Measurements from ENCODE around the gene MYL3.

The MYL3 gene

DNA sequence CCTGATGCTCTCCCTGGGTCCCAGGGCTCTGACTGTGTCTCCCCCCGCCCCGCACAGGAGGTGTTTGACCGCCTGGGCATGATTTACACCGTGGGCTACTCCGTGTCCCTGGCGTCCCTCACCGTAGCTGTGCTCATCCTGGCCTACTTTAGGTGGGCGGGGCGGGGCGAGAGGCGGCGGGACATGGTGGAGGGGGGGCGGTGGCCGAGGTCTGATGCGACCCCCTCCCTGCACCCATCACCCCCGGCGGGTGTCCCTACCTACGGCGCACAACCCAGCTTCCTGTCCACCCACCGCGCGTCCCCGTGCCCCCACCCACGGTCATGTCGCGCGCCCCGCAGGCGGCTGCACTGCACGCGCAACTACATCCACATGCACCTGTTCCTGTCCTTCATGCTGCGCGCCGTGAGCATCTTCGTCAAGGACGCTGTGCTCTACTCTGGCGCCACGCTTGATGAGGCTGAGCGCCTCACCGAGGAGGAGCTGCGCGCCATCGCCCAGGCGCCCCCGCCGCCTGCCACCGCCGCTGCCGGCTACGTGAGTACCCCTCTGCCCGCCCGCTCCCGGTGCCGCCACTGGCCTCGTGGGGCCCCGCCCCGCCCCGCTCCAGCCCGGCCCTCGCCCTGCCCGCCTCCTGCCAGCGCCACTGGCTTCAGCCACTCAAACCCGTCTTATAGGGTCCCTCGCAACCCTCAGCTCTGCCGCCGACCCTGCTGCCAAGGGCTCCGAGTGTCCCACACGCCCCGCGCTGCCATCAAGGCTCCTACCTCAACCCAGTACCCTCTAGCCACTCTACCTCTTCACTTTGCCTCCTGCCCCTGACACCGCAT is 35.3 kb upstream of the MYL3 start:
- Histone ChIP-seq H3K36me3 (ENCODE audit: control insufficient read depth, insufficient read depth, low read length, severe bottlenecking) (no peaks in the 10 kb centered on the region), H3K27me3 (replicated peaks; ENCODE audit: control insufficient read depth, insufficient read depth, low read length) (no peaks in the 10 kb centered on the region), H3K4me3 (ENCODE audit: low read length) (no peak overlapping the region), H3K9ac (ENCODE audit: low read length) (no peak overlapping the region), H3K4me1 (ENCODE audit: control insufficient read depth, insufficient read depth, low read length) (peaks cover 3% of the 10 kb centered on the region), H3K9me3 (ENCODE audit: control insufficient read depth, low read length) (no peaks in the 10 kb centered on the region)
- peak; percentile 13 for DNase-seq (ENCODE audit: low read depth)

GRCh38 chr3:46897829-46898320 is 34.6 kb upstream of the MYL3 start:
- DNase-seq (ENCODE audit: low read depth): no peak
- no peaks in the 10 kb centered on the region for H3K36me3 ChIP-seq (ENCODE audit: control insufficient read depth, insufficient read depth, low read length, severe bottlenecking)
- no peaks in the 10 kb centered on the region for H3K27me3 ChIP-seq (replicated peaks; ENCODE audit: control insufficient read depth, insufficient read depth, low read length)
- no peak overlapping the region for H3K9ac ChIP-seq (ENCODE audit: low read length)
- no peaks in the 10 kb centered on the region for H3K9me3 ChIP-seq (ENCODE audit: control insufficient read depth, low read length)
- H3K4me3 ChIP-seq (ENCODE audit: low read length): no peak overlapping the region
- peaks cover 9% of the 10 kb centered on the region for H3K4me1 ChIP-seq (ENCODE audit: control insufficient read depth, insufficient read depth, low read length)

DNA sequence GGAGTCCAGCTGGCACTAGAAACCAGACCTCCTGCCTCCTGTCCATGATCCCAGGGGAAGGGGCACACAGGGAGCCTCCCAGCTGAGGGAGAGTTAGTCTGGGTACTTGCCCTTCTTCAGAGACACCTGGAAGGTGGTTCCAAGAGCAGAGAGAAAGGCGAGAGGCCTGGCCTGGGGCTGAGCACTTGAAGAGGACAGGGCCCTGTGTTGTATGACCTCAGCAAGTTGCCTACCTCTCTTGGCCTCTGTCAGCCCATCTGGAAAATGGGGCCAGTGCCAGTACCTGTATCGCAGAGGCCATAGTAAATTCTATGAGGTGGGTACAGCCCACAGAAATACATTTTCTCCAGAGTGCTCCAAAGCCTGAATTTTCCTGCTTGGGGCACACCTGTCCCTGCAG is 33.8 kb upstream of the MYL3 start:
- Histone ChIP-seq H3K4me3 (ENCODE audit: low read length) (no peak overlapping the region), H3K36me3 (ENCODE audit: control insufficient read depth, insufficient read depth, low read length, severe bottlenecking) (no peaks in the 10 kb centered on the region), H3K9me3 (ENCODE audit: control insufficient read depth, low read length) (no peaks in the 10 kb centered on the region), H3K4me1 (ENCODE audit: control insufficient read depth, insufficient read depth, low read length) (peaks cover 14% of the 10 kb centered on the region), H3K27me3 (replicated peaks; ENCODE audit: control insufficient read depth, insufficient read depth, low read length) (no peaks in the 10 kb centered on the region), H3K9ac (ENCODE audit: low read length) (no peak overlapping the region)
- DNase-seq (ENCODE audit: low read depth): no peak

GRCh38 chr3:46896386-46896785 is 33.1 kb upstream of the MYL3 start:
- H3K9ac ChIP-seq (ENCODE audit: low read length): no peak overlapping the region
- no peaks in the 10 kb centered on the region for H3K9me3 ChIP-seq (ENCODE audit: control insufficient read depth, low read length)
- no peak overlapping the region for H3K4me3 ChIP-seq (ENCODE audit: low read length)
- H3K36me3 ChIP-seq (ENCODE audit: control insufficient read depth, insufficient read depth, low read length, severe bottlenecking): no peaks in the 10 kb centered on the region
- DNase-seq (ENCODE audit: low read depth): no peak
- H3K27me3 ChIP-seq (replicated peaks; ENCODE audit: control insufficient read depth, insufficient read depth, low read length): peaks cover under 1% of the 10 kb centered on the region
- H3K4me1 ChIP-seq (ENCODE audit: control insufficient read depth, insufficient read depth, low read length): peaks cover 17% of the 10 kb centered on the region

DNA sequence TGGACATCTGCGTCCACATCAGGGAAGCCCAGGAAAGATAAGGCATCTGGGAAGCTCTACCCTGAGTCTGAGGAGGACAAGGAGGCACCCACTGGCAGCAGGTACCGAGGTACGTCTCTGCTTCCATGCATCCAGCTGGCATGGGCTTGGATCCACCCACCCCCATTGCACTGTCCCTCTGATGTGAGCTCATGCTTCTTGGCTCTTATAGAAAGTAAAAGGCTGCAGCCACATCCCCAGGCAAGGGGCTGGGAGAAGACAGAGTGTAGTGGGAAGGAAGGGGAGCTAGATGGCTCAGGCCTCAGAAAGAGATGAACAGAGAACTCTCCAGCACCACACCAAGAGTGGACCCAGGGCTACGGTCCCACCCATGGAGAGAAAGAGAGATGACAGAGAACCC is 32.5 kb upstream of the MYL3 start:
- no peak overlapping the region for H3K4me3 ChIP-seq (ENCODE audit: low read length)
- no peaks in the 10 kb centered on the region for H3K36me3 ChIP-seq (ENCODE audit: control insufficient read depth, insufficient read depth, low read length, severe bottlenecking)
- no peak for DNase-seq (ENCODE audit: low read depth)
- peaks cover 4% of the 10 kb centered on the region for H3K27me3 ChIP-seq (replicated peaks; ENCODE audit: control insufficient read depth, insufficient read depth, low read length)
- H3K9ac ChIP-seq (ENCODE audit: low read length): no peak overlapping the region
- no peaks in the 10 kb centered on the region for H3K9me3 ChIP-seq (ENCODE audit: control insufficient read depth, low read length)
- peaks cover 17% of the 10 kb centered on the region for H3K4me1 ChIP-seq (ENCODE audit: control insufficient read depth, insufficient read depth, low read length)

GRCh38 chr3:46895204-46895660 is 32.0 kb upstream of the MYL3 start:
- Histone ChIP-seq H3K9me3 (ENCODE audit: control insufficient read depth, low read length) (no peaks in the 10 kb centered on the region), H3K27me3 (replicated peaks; ENCODE audit: control insufficient read depth, insufficient read depth, low read length) (peaks cover 5% of the 10 kb centered on the region), H3K4me3 (ENCODE audit: low read length) (no peak overlapping the region), H3K4me1 (ENCODE audit: control insufficient read depth, insufficient read depth, low read length) (peaks cover 17% of the 10 kb centered on the region), H3K36me3 (ENCODE audit: control insufficient read depth, insufficient read depth, low read length, severe bottlenecking) (no peaks in the 10 kb centered on the region), H3K9ac (ENCODE audit: low read length) (no peak overlapping the region)
- DNase-seq (ENCODE audit: low read depth): peak; percentile 83

- no peak overlapping the region for H3K4me3 ChIP-seq (ENCODE audit: low read length)
- H3K27me3 ChIP-seq (replicated peaks; ENCODE audit: control insufficient read depth, insufficient read depth, low read length): peaks cover 14% of the 10 kb centered on the region
- DNase-seq (ENCODE audit: low read depth): no peak
- H3K9ac ChIP-seq (ENCODE audit: low read length): no peak overlapping the region
- no peaks in the 10 kb centered on the region for H3K9me3 ChIP-seq (ENCODE audit: control insufficient read depth, low read length)
- H3K36me3 ChIP-seq (ENCODE audit: control insufficient read depth, insufficient read depth, low read length, severe bottlenecking): no peaks in the 10 kb centered on the region
- H3K4me1 ChIP-seq (ENCODE audit: control insufficient read depth, insufficient read depth, low read length): peaks cover 17% of the 10 kb centered on the region
Observed at GRCh38 chr3:46894256-46894655, 31.0 kb upstream of the MYL3 start.

DNA sequence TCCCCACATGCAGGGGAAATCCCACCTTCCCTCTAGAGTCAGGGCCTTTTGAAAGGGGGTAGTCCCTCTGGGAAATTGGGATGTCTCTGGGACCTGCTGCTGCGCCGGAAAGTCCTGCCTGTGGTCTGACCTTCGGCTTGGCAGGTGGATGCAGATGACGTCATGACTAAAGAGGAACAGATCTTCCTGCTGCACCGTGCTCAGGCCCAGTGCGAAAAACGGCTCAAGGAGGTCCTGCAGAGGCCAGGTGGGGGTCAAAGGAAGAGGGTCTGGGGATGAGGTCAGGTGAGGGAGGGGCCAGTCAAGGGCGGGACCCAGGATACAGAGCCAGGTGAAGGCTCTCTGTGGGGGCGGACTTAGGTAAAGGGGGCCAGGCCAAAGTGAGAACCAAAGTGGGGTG is 30.5 kb upstream of the MYL3 start:
- Histone ChIP-seq H3K9me3 (ENCODE audit: control insufficient read depth, low read length) (no peaks in the 10 kb centered on the region), H3K27me3 (replicated peaks; ENCODE audit: control insufficient read depth, insufficient read depth, low read length) (peaks cover 15% of the 10 kb centered on the region), H3K4me3 (ENCODE audit: low read length) (no peak overlapping the region), H3K36me3 (ENCODE audit: control insufficient read depth, insufficient read depth, low read length, severe bottlenecking) (no peaks in the 10 kb centered on the region), H3K9ac (ENCODE audit: low read length) (no peak overlapping the region), H3K4me1 (ENCODE audit: control insufficient read depth, insufficient read depth, low read length) (peaks cover 17% of the 10 kb centered on the region)
- DNase-seq (ENCODE audit: low read depth): no peak

DNA sequence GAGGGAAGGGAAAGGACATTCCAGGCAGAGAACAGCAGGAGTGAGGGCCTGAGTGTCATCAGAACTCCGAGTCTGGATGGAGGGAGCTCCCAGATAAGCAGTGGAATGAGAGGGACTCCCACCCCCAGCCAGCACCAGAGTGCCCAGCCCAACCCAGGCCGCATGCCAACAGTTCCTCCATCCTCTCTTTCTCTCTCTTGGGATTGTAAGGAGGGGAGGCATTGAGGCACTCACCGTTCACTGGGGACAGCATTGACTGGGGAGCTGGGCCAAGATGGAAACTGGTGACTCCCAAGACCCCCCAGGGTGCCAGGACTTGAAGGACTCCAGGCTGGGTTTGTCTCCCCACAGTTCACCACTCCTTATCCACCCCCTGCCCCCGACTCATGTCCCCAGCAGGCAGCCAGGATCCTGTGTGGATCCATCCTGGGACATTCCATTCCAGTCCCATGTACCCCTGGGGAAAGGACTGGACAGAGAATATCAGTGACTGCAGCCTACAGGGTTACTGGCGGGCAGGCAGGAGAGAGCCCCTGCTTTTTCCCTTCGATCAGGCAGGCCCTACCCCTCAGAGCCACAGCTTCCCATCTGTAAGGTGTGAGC is 30.0 kb upstream of the MYL3 start:
- peaks cover 17% of the 10 kb centered on the region for H3K4me1 ChIP-seq (ENCODE audit: control insufficient read depth, insufficient read depth, low read length)
- no peaks in the 10 kb centered on the region for H3K9me3 ChIP-seq (ENCODE audit: control insufficient read depth, low read length)
- peak overlapping the region; percentile 69 for H3K4me3 ChIP-seq (ENCODE audit: low read length)
- H3K36me3 ChIP-seq (ENCODE audit: control insufficient read depth, insufficient read depth, low read length, severe bottlenecking): no peaks in the 10 kb centered on the region
- no peak for DNase-seq (ENCODE audit: low read depth)
- H3K27me3 ChIP-seq (replicated peaks; ENCODE audit: control insufficient read depth, insufficient read depth, low read length): peaks cover 15% of the 10 kb centered on the region
- H3K9ac ChIP-seq (ENCODE audit: low read length): peak overlapping the region; percentile 62

- peak; percentile 82 for DNase-seq (ENCODE audit: low read depth)
- H3K27me3 ChIP-seq (replicated peaks; ENCODE audit: control insufficient read depth, insufficient read depth, low read length): peaks cover 15% of the 10 kb centered on the region
- peak overlapping the region; percentile 62 for H3K9ac ChIP-seq (ENCODE audit: low read length)
Observed at GRCh38 chr3:46892285-46893145, 29.3 kb upstream of the MYL3 start.

DNA sequence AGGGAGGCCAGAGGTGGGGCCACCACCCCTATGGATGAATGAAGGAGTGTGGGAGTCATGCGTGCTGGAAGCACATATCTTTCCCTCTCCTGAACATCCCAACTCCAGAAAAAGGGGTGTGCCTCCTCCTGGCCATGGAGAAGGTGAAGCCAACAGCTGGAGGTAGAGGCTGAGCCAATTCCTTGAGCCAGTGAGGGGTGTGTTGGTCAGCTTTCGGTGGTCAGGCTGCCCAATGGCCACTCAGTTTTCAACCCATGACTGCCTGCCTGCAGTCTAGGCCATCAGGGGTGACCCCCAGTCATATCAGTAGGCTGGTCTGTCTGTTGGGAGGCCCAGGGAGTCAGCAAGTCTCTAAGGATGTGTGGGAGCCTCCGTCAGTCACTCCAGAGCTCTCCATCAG is 27.9 kb upstream of the MYL3 start:
- H3K4me1 ChIP-seq (ENCODE audit: control insufficient read depth, insufficient read depth, low read length): peaks cover 17% of the 10 kb centered on the region
- H3K4me3 ChIP-seq (ENCODE audit: low read length): no peak overlapping the region
- H3K9me3 ChIP-seq (ENCODE audit: control insufficient read depth, low read length): no peaks in the 10 kb centered on the region
- DNase-seq (ENCODE audit: low read depth): no peak
- H3K36me3 ChIP-seq (ENCODE audit: control insufficient read depth, insufficient read depth, low read length, severe bottlenecking): no peaks in the 10 kb centered on the region
- no peak overlapping the region for H3K9ac ChIP-seq (ENCODE audit: low read length)
- peaks cover 15% of the 10 kb centered on the region for H3K27me3 ChIP-seq (replicated peaks; ENCODE audit: control insufficient read depth, insufficient read depth, low read length)

More at GRCh38 chr3:46892285-46893145, 29.3 kb upstream of the MYL3 start:
- Histone ChIP-seq H3K4me1 (ENCODE audit: control insufficient read depth, insufficient read depth, low read length) (peaks cover 17% of the 10 kb centered on the region), H3K36me3 (ENCODE audit: control insufficient read depth, insufficient read depth, low read length, severe bottlenecking) (no peaks in the 10 kb centered on the region), H3K9me3 (ENCODE audit: control insufficient read depth, low read length) (no peaks in the 10 kb centered on the region), H3K4me3 (ENCODE audit: low read length) (peak overlapping the region; percentile 69)
